ENCODE results near the gene ZNF491.
A peak's percentile ranks its signal among the peaks of the same experiment; 100 is the strongest.

Gene ZNF491

GRCh38 chr19:11798391-11799330, at the start of gene ZNF491:
Gene ZNF491, plus strand, starts transcription at chr19:11798523. Its CDS starts 7,431 bp downstream, at chr19:11805954.
- Histone ChIP-seq H2AFZ (ENCODE audit: low read length) (peak within 1 kb of the TSS; percentile 85), H3K9me2 (replicated peaks; ENCODE audit: low read depth, low read length) (no peaks in the 10 kb centered on the region), H3K9ac (ENCODE audit: low read depth, low read length, poor library complexity, severe bottlenecking) (peak within 1 kb of the TSS; percentile 70), H4K20me1 (ENCODE audit: insufficient read depth, low read length, poor library complexity, severe bottlenecking) (no peaks in the 10 kb centered on the region), H3K4me2 (ENCODE audit: low read depth, low read length, poor library complexity, severe bottlenecking) (peak within 1 kb of the TSS; percentile 77), H3K4me1 (ENCODE audit: insufficient read depth, low read length, poor library complexity, severe bottlenecking) (peaks cover 12% of the 10 kb centered on the region), H3K36me3 (ENCODE audit: insufficient read depth, low read length) (no peaks in the 10 kb centered on the region), H3K27me3 (ENCODE audit: insufficient read depth, low read length, poor library complexity, severe bottlenecking) (no peaks in the 10 kb centered on the region), H3F3A (ENCODE audit: low read depth) (no peaks in the 10 kb centered on the region), H3K9me3 (ENCODE audit: insufficient read depth, low read depth, low read length) (no peaks in the 10 kb centered on the region), H3K79me2 (ENCODE audit: insufficient read depth, low read length) (no peaks in the 10 kb centered on the region), H3K4me3 (ENCODE audit: low read length, poor library complexity, severe bottlenecking) (peak within 1 kb of the TSS; percentile 75)
- no peak for TF ChIP-seq EZH2phosphoT487 (IDR thresholded peaks at IDR 0.05; ENCODE audit: borderline replicate concordance)
- TF ChIP-seq, protein P1, sequence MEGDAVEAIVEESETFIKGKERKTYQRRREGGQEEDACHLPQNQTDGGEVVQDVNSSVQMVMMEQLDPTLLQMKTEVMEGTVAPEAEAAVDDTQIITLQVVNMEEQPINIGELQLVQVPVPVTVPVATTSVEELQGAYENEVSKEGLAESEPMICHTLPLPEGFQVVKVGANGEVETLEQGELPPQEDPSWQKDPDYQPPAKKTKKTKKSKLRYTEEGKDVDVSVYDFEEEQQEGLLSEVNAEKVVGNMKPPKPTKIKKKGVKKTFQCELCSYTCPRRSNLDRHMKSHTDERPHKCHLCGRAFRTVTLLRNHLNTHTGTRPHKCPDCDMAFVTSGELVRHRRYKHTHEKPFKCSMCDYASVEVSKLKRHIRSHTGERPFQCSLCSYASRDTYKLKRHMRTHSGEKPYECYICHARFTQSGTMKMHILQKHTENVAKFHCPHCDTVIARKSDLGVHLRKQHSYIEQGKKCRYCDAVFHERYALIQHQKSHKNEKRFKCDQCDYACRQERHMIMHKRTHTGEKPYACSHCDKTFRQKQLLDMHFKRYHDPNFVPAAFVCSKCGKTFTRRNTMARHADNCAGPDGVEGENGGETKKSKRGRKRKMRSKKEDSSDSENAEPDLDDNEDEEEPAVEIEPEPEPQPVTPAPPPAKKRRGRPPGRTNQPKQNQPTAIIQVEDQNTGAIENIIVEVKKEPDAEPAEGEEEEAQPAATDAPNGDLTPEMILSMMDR (conservative IDR thresholded peaks at IDR 0.05; ENCODE audit: low read length) = peak; percentile 39

DNA sequence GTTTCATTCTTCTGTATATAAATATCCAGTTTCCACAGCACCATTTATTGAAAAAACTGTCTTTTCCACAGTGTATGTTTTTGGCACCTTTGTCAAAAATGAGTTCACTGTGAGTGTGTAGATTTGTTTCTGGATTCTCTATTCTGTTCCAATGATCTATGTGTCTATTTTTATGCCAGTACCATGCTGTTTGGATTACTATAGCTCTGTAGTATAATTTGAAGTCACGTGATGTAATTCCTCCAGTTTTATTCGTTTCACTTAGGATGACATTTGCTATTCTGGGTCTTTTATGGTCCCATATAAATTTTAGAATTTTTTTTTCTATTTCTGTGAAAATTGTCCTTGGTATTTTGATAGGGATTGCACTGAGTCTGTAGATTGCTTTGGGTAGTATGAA, 48.6 kb upstream of the ZNF491 start:
- no peaks in the 10 kb centered on the region for H3K27me3 ChIP-seq (ENCODE audit: insufficient read depth, low read length, poor library complexity, severe bottlenecking)
- H3F3A ChIP-seq (ENCODE audit: low read depth) = no peaks in the 10 kb centered on the region
- H3K9me2 ChIP-seq (replicated peaks; ENCODE audit: low read depth, low read length) = no peaks in the 10 kb centered on the region
- no peaks in the 10 kb centered on the region for H3K36me3 ChIP-seq (ENCODE audit: insufficient read depth, low read length)
- H3K4me3 ChIP-seq (ENCODE audit: low read length, poor library complexity, severe bottlenecking) = no peak overlapping the region
- H2AFZ ChIP-seq (ENCODE audit: low read length) = no peak overlapping the region
- TF ChIP-seq, protein P1 (conservative IDR thresholded peaks at IDR 0.05; ENCODE audit: low read length) = no peak
- TF ChIP-seq EZH2phosphoT487 (IDR thresholded peaks at IDR 0.05; ENCODE audit: borderline replicate concordance) = no peak
- H4K20me1 ChIP-seq (ENCODE audit: insufficient read depth, low read length, poor library complexity, severe bottlenecking) = no peaks in the 10 kb centered on the region
- no peaks in the 10 kb centered on the region for H3K79me2 ChIP-seq (ENCODE audit: insufficient read depth, low read length)
- no peak overlapping the region for H3K9ac ChIP-seq (ENCODE audit: low read depth, low read length, poor library complexity, severe bottlenecking)
- H3K4me2 ChIP-seq (ENCODE audit: low read depth, low read length, poor library complexity, severe bottlenecking) = no peak overlapping the region
- H3K4me1 ChIP-seq (ENCODE audit: insufficient read depth, low read length, poor library complexity, severe bottlenecking) = no peaks in the 10 kb centered on the region
- peaks cover 16% of the 10 kb centered on the region; the same call in 1 of the 2 replicates for H3K9me3 ChIP-seq (ENCODE audit: insufficient read depth, low read depth, low read length)

DNA sequence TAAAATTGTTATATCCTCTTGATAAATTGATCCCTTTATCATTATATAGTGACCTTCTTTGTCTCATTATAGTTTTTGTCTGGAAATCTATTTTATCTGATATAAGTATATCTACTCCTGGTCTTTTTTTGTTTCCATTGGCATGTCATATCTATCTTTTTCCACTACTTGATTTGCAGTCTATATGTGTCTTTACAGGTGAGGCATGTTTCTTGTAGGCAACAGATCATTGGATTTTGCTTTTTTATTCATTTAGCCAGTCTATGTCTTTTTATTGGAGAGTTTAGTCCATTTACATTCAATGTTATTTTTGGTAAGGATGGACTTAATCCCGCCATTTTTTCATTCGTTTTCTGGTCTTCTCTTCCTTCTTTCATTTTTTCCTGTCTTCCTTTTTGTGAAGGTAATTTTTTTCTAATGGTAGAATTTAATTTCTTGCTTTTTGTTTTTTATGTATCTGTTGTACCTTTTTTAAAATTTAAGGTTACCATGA, 46.0 kb upstream of the ZNF491 start:
- TF ChIP-seq, protein P1 (conservative IDR thresholded peaks at IDR 0.05; ENCODE audit: low read length) = no peak
- TF ChIP-seq EZH2phosphoT487 (IDR thresholded peaks at IDR 0.05; ENCODE audit: borderline replicate concordance) = no peak
- no peaks in the 10 kb centered on the region for H3K27me3 ChIP-seq (ENCODE audit: insufficient read depth, low read length, poor library complexity, severe bottlenecking)
- H3K4me2 ChIP-seq (ENCODE audit: low read depth, low read length, poor library complexity, severe bottlenecking) = no peak overlapping the region
- no peak overlapping the region for H3K4me3 ChIP-seq (ENCODE audit: low read length, poor library complexity, severe bottlenecking)
- H3K9me3 ChIP-seq (ENCODE audit: insufficient read depth, low read depth, low read length) = peaks cover 22% of the 10 kb centered on the region; the same call in 1 of the 2 replicates
- H3K4me1 ChIP-seq (ENCODE audit: insufficient read depth, low read length, poor library complexity, severe bottlenecking) = no peaks in the 10 kb centered on the region
- H3F3A ChIP-seq (ENCODE audit: low read depth) = no peaks in the 10 kb centered on the region
- no peak overlapping the region for H3K9ac ChIP-seq (ENCODE audit: low read depth, low read length, poor library complexity, severe bottlenecking)
- no peak overlapping the region for H2AFZ ChIP-seq (ENCODE audit: low read length)
- H3K9me2 ChIP-seq (replicated peaks; ENCODE audit: low read depth, low read length) = no peaks in the 10 kb centered on the region
- H3K79me2 ChIP-seq (ENCODE audit: insufficient read depth, low read length) = no peaks in the 10 kb centered on the region
- no peaks in the 10 kb centered on the region for H4K20me1 ChIP-seq (ENCODE audit: insufficient read depth, low read length, poor library complexity, severe bottlenecking)
- H3K36me3 ChIP-seq (ENCODE audit: insufficient read depth, low read length) = no peaks in the 10 kb centered on the region
